Smooth muscle cell (in vitro differentiated cells): Measurements from ENCODE around the gene SORBS1. TPM values are rescaled to one million over a fixed set of nuclear protein-coding genes. Genes with fewer than 3 reads are reported as not detected.
A peak's percentile ranks its signal among the peaks of the same experiment; 100 is the strongest.

ENCODE experiments used
- DNase-seq: peaks from one replicate; lab custom pipeline; 2025; ENCODE audit not compliant: unreplicated experiment; lab: John Stamatoyannopoulos, UW
- H2AFZ ChIP-seq: fragments of 200-600 bp; sonication (generic); 2 replicates; pipeline ENCODE4 v1.6.0; 2016; ENCODE audit warnings: antibody characterized with exemption, low read depth, mild to moderate bottlenecking
- H3F3A ChIP-seq: fragments of 200-600 bp; sonication (generic); 2 replicates; pipeline ENCODE4 v1.6.0; 2017; ENCODE audit warnings: antibody characterized with exemption, low read depth
- H3K27ac ChIP-seq: fragments of 200-600 bp; sonication (generic); 2 replicates; pipeline ENCODE4 v1.5.1; 2016; ENCODE audit warnings: low read depth, mild to moderate bottlenecking
- H3K27me3 ChIP-seq: fragments of 200-600 bp; sonication (generic); 2 replicates; pipeline ENCODE4 v1.6.1; 2016; ENCODE audit warnings: low read depth, mild to moderate bottlenecking
- H3K36me3 ChIP-seq: fragments of 200-600 bp; sonication (generic); 2 replicates; pipeline ENCODE4 v1.5.1; 2016; ENCODE audit warnings: low read depth
- H3K4me1 ChIP-seq: fragments of 200-600 bp; sonication (generic); 2 replicates; pipeline ENCODE4 v1.5.1; 2016; ENCODE audit warnings: low read depth
- H3K4me2 ChIP-seq: fragments of 200-600 bp; sonication (generic); 2 replicates; pipeline ENCODE4 v1.6.0; 2016; ENCODE audit warnings: mild to moderate bottlenecking
- H3K4me3 ChIP-seq: fragments of 200-600 bp; sonication (generic); 2 replicates; pipeline ENCODE4 v1.5.1; 2016; ENCODE audit warnings: mild to moderate bottlenecking
- H3K79me2 ChIP-seq: fragments of 200-600 bp; sonication (generic); 2 replicates; pipeline ENCODE4 v1.6.0; 2016; ENCODE audit warnings: low read depth, mild to moderate bottlenecking
- H3K9ac ChIP-seq: fragments of 200-600 bp; sonication (generic); 2 replicates; pipeline ENCODE4 v1.6.0; 2016; ENCODE audit warnings: low read depth
- H3K9me3 ChIP-seq: fragments of 200-600 bp; sonication (generic); replicated peaks from 2 replicates; pipeline ENCODE4 v1.5.1; 2016; ENCODE audit warnings: low read depth
- H4K20me1 ChIP-seq: fragments of 200-600 bp; sonication (generic); 2 replicates; pipeline ENCODE4 v1.6.0; 2016; ENCODE audit warnings: low read depth
- CTCF ChIP-seq: fragments of 200-600 bp; sonication (generic); IDR thresholded peaks from 2 replicates; pipeline ENCODE4 v1.5.1; 2017; ENCODE audit warnings: borderline replicate concordance, mild to moderate bottlenecking, antibody characterized with exemption; ENCODE audit not compliant: insufficient read depth, poor library complexity, severe bottlenecking
- WGBS: methylation state at CpG from one replicate; pipeline ENCODE4 v1.1.7; 2016; ENCODE audit warnings: low lambda C conversion rate; 5-methylcytosine and 5-hydroxymethylcytosine counted together
- polyA plus RNA-seq: library from polyadenylated mRNA; unstranded; fragments of >200 nt; fragmentation: Nextera tagmentation; extraction: Ambion mirVana; gene quantifications from 2 replicates; pipeline ENCODE4 v1.2.1, GENCODE V29; 2016
- total RNA-seq: library from RNA; depleted of rRNA; stranded (reverse); fragments of >200 nt; gene quantifications from 2 replicates; pipeline ENCODE4 v1.2.3, GENCODE V29; 2014

Gene SORBS1
- total RNA-seq (21.0 and 29.0 TPM in 2 replicates), polyA plus RNA-seq (11.3 and 14.6 TPM in 2 replicates)

DNA sequence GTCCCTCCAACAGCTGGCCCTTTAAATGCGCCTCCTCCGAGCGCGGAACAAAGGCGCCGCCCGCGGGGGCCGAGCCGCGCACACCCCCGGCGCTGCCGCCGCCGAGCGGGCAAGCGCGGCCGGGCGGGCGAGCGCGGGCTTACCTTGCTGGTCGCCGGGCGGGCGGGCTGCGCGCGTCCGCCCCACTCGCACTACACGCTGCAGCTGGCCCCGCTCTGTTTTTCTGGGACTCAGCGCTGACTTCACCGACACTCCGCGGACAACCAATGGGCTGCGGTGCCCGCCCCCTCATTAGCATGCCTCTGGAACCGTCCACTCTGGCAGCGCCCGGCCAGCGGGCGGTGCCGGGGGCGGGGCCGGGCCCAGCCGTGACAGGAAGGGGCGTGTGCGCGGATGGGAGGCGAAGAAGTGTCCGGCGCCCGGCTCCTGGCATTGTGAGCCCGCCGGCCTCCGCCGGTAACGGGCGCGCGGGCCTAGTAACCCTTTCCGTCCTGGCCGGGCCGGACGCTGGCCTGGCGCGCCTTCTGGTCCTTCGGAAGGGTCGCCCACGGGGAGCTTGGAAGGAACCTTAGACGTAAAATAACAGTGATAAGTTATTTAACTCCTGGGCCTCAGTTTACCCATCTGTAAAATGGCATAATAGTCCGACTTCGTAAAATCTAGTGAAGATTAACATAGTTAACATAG, at the start of gene SORBS1:
SORBS1 (minus strand) TSS at position 195 of the 687 bp plus-strand sequence. CDS start 120,236 bp downstream, outside the sequence.
- Histone ChIP-seq H3K9me3 (no peaks in the 10 kb centered on the region), H3F3A (peaks cover 17% of the 10 kb centered on the region), H3K79me2 (peaks cover 26% of the 10 kb centered on the region), H3K36me3 (no peaks in the 10 kb centered on the region), H2AFZ (peak within 1 kb of the TSS; percentile 57), H4K20me1 (peaks cover 22% of the 10 kb centered on the region), H3K4me3 (peak within 1 kb of the TSS; percentile 90), H3K27ac (peak within 1 kb of the TSS; percentile 49), H3K4me2 (peak within 1 kb of the TSS; percentile 91), H3K9ac (peak within 1 kb of the TSS; percentile 78), H3K27me3 (no peaks in the 10 kb centered on the region), H3K4me1 (peaks cover 17% of the 10 kb centered on the region)
- TF ChIP-seq CTCF = no peak
- WGBS = 3% methylated on average over 43 of the region's 77 CpGs
- peak; percentile 80 for DNase-seq

DNA sequence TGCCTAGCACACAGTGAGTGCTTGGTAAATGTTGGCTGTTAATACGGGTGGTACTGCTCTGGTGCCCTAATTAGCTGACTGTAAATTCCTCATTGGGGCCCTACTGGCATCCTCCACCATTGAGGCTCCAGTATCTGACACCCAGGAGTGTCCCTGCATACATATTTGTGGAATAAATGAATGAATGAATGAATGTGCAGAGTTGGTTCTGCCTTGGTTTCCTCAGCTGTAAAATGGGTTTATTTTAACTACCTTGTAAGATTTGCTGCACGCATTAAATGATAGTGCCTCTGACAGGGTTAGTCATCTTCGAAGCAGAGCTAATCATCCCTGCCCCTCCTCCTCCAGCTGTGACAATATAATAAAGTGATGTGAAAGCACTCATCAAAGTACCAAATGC, 49.6 kb upstream of the SORBS1 start:
- no peak for DNase-seq
- no peak for TF ChIP-seq CTCF
- WGBS = 93% methylated on average over 3 of the region's 3 CpGs
- no peak overlapping the region for H2AFZ ChIP-seq
- H3K27ac ChIP-seq = no peak overlapping the region
- no peaks in the 10 kb centered on the region for H3K79me2 ChIP-seq
- peaks cover 18% of the 10 kb centered on the region for H3F3A ChIP-seq
- no peaks in the 10 kb centered on the region for H3K4me1 ChIP-seq
- H3K9me3 ChIP-seq = no peaks in the 10 kb centered on the region
- H4K20me1 ChIP-seq = peaks cover 11% of the 10 kb centered on the region
- H3K4me2 ChIP-seq = no peak overlapping the region
- H3K36me3 ChIP-seq = peaks cover 56% of the 10 kb centered on the region
- H3K9ac ChIP-seq = no peak overlapping the region
- H3K4me3 ChIP-seq = no peak overlapping the region
- H3K27me3 ChIP-seq = no peaks in the 10 kb centered on the region

GRCh38 chr10:95606922-95607321, 45.8 kb upstream of the SORBS1 start:
- H3F3A ChIP-seq = peaks cover 25% of the 10 kb centered on the region
- H3K27ac ChIP-seq = no peak overlapping the region
- H2AFZ ChIP-seq = no peak overlapping the region
- H3K79me2 ChIP-seq = no peaks in the 10 kb centered on the region
- no peaks in the 10 kb centered on the region for H3K27me3 ChIP-seq
- peaks cover 21% of the 10 kb centered on the region for H3K36me3 ChIP-seq
- no peak overlapping the region for H3K9ac ChIP-seq
- H3K9me3 ChIP-seq = no peaks in the 10 kb centered on the region
- no peak overlapping the region for H3K4me3 ChIP-seq
- peaks cover 2% of the 10 kb centered on the region for H4K20me1 ChIP-seq
- DNase-seq = no peak
- 77% methylated on average over 3 of the region's 3 CpGs for WGBS
- peaks cover 12% of the 10 kb centered on the region for H3K4me1 ChIP-seq
- no peak overlapping the region for H3K4me2 ChIP-seq
- TF ChIP-seq CTCF = no peak

GRCh38 chr10:95605163-95605562, 44.0 kb upstream of the SORBS1 start:
- no peaks in the 10 kb centered on the region for H4K20me1 ChIP-seq
- H3K4me1 ChIP-seq = peaks cover 12% of the 10 kb centered on the region
- peaks cover 17% of the 10 kb centered on the region for H3K36me3 ChIP-seq
- no peaks in the 10 kb centered on the region for H3K27me3 ChIP-seq
- H3F3A ChIP-seq = peaks cover 25% of the 10 kb centered on the region
- no peaks in the 10 kb centered on the region for H3K9me3 ChIP-seq
- no peak overlapping the region for H3K27ac ChIP-seq
- H2AFZ ChIP-seq = no peak overlapping the region
- TF ChIP-seq CTCF = no peak
- no peak for DNase-seq
- H3K4me3 ChIP-seq = no peak overlapping the region
- H3K4me2 ChIP-seq = no peak overlapping the region
- no peaks in the 10 kb centered on the region for H3K79me2 ChIP-seq
- WGBS = 38% methylated on average over 3 of the region's 3 CpGs
- no peak overlapping the region for H3K9ac ChIP-seq
